Measurements from ENCODE around the gene SLX9. TPM values are rescaled to one million over a fixed set of nuclear protein-coding genes. Genes with fewer than 3 reads are reported as not detected.

SLX9 gene
- polyA plus RNA-seq, 1 of the 3 experiments (the other 2 are of a cell fraction), result 42.9 TPM

GRCh38 chr21:45016031-45016405 is 76.2 kb downstream of the SLX9 start:
- Histone ChIP-seq H2AFZ (ENCODE audit: low read depth) (no peak overlapping the region), H3K79me2 (ENCODE audit: insufficient read depth) (no peaks in the 10 kb centered on the region)
- TF ChIP-seq ZBTB33 (IDR thresholded peaks at IDR 0.05; ENCODE audit: borderline replicate concordance, low read depth) (no peak), TEAD4 (IDR thresholded peaks at IDR 0.05; ENCODE audit: borderline replicate concordance, insufficient read depth) (no peak), FOXJ3 (CRISPR knock-in tag; IDR thresholded peaks at IDR 0.05) (no peak), FOSL2 (IDR thresholded peaks at IDR 0.05; ENCODE audit: borderline replicate concordance, low read depth) (no peak), NFIC (IDR thresholded peaks at IDR 0.05; ENCODE audit: borderline replicate concordance) (no peak), CHD2 (IDR thresholded peaks at IDR 0.05; ENCODE audit: low read length, partially characterized antibody) (no peak)

GRCh38 chr21:45016406-45017038 is 76.7 kb downstream of the SLX9 start:
- 95% methylated on average over 6 of the region's 15 CpGs for WGBS (ENCODE audit: low lambda C conversion rate)
- TF ChIP-seq FOXM1 (IDR thresholded peaks at IDR 0.05; ENCODE audit: low read depth) (no peak), PBX3 (IDR thresholded peaks at IDR 0.05) (no peak), SMC3 (IDR thresholded peaks at IDR 0.05; ENCODE audit: low read depth, low read length) (no peak), MEF2A (IDR thresholded peaks at IDR 0.05; ENCODE audit: borderline replicate concordance, low read depth) (no peak), USF1 (IDR thresholded peaks at IDR 0.05; ENCODE audit: borderline replicate concordance, low read depth) (no peak), CTCF (IDR thresholded peaks at IDR 0.05) (no peak), RXRA (IDR thresholded peaks at IDR 0.05; ENCODE audit: borderline replicate concordance, low read depth) (no peak), JUND (IDR thresholded peaks at IDR 0.05) (no peak)
- no peaks in the 10 kb centered on the region for H3K9me2 ChIP-seq
- no peak overlapping the region for H2AFZ ChIP-seq (ENCODE audit: low read depth)
- no peaks in the 10 kb centered on the region for H4K20me1 ChIP-seq (ENCODE audit: insufficient read depth)
- DNase-seq, result no peak
- no peak overlapping the region for H3K4me2 ChIP-seq
- no peaks in the 10 kb centered on the region for H3K9me3 ChIP-seq
- no peaks in the 10 kb centered on the region for H3K27me3 ChIP-seq (ENCODE audit: insufficient read depth)
- peaks cover 6% of the 10 kb centered on the region for H3F3A ChIP-seq (replicated peaks; ENCODE audit: insufficient read depth)
- no peak overlapping the region for H3K4me3 ChIP-seq (ENCODE audit: low read depth in 2 of 2, low read length in 1 of 2)
- no peaks in the 10 kb centered on the region for H3K36me3 ChIP-seq (replicated peaks in 1 of 2; ENCODE audit: control insufficient read depth in 1 of 2, insufficient read depth in 2 of 2, low read length in 1 of 2)
- no peaks in the 10 kb centered on the region for H3K79me2 ChIP-seq (ENCODE audit: insufficient read depth)
- H3K4me1 ChIP-seq (ENCODE audit: control insufficient read depth in 1 of 2, insufficient read depth in 2 of 2, low read depth in 1 of 2, low read length in 1 of 2), result peaks cover 0 to 17% of the 10 kb centered on the region in 2 experiments; a peak in 3 of 4 replicates
- ChIA-PET POLR2A (no interaction called here), CTCF (interaction anchor here (1.7 kb wide), 2 partner anchors 11 to 124 kb away, joined by 3 to 4 read pairs; no protein-coding TSS in a partner anchor)
- H3K9ac ChIP-seq, result no peak overlapping the region
- H3K27ac ChIP-seq (ENCODE audit: low read depth in 2 of 2, low read length in 1 of 2), result no peak overlapping the region

More at GRCh38 chr21:45016031-45016405, 76.2 kb downstream of the SLX9 start:
- Histone ChIP-seq H3K9me3 (no peaks in the 10 kb centered on the region), H3K27ac (ENCODE audit: low read depth in 2 of 2, low read length in 1 of 2) (no peak overlapping the region), H3F3A (replicated peaks; ENCODE audit: insufficient read depth) (peaks cover 6% of the 10 kb centered on the region), H3K9me2 (no peaks in the 10 kb centered on the region), H3K4me1 (ENCODE audit: control insufficient read depth in 1 of 2, insufficient read depth in 2 of 2, low read depth in 1 of 2, low read length in 1 of 2) (peaks cover 0 to 18% of the 10 kb centered on the region in 2 experiments; a peak in 3 of 4 replicates), H3K36me3 (replicated peaks in 1 of 2; ENCODE audit: control insufficient read depth in 1 of 2, insufficient read depth in 2 of 2, low read length in 1 of 2) (no peaks in the 10 kb centered on the region), H3K4me3 (ENCODE audit: low read depth in 2 of 2, low read length in 1 of 2) (no peak overlapping the region), H3K4me2 (no peak overlapping the region), H4K20me1 (ENCODE audit: insufficient read depth) (no peaks in the 10 kb centered on the region), H3K9ac (no peak overlapping the region), H3K27me3 (ENCODE audit: insufficient read depth) (no peaks in the 10 kb centered on the region)
- ChIA-PET POLR2A (no interaction called here), CTCF (interaction anchor here (1.7 kb wide), 1 partner anchor 10 kb away, joined by 4 read pairs; no protein-coding TSS in a partner anchor)
- DNase-seq, result no peak
- WGBS (ENCODE audit: low lambda C conversion rate), result 91% methylated on average over 7 of the region's 7 CpGs

Measured in SK-N-SH (cell line).